PC-3 (cell line): ENCODE data around the gene IL20RB. TPM values are rescaled to one million over a fixed set of nuclear protein-coding genes. Genes with fewer than 3 reads are reported as not detected.

Source experiments
- ATAC-seq: fragments of 200-7000 bp; cut with Tn5 transposase; 2 replicates; pipeline ENCODE4 v1.9.1; 2020; ENCODE audit warnings: mild to moderate bottlenecking, moderate library complexity
- BruUV-seq: library from RNA; stranded (reverse); fragments of 400-500 nt; replicated peaks from 2 replicates; lab custom pipeline; 2021; lab: Mats Ljungman, UMichigan
- CTCF ChIA-PET: fragments of 300-600 bp; sonication (Branson Sonifier 250); formaldehyde crosslinking; loops from one replicate; lab custom pipeline; 2022; ENCODE audit warnings: antibody characterized with exemption; lab: Charles Lee
- POLR2A ChIA-PET: fragments of 300-600 bp; sonication (Branson Sonifier 250); formaldehyde crosslinking; loops from one replicate; lab custom pipeline; 2022; ENCODE audit warnings: antibody characterized with exemption; ENCODE audit not compliant: unreplicated experiment; lab: Charles Lee
- DNase-seq: peaks from one replicate; pipeline ENCODE4 v3.0.0-alpha.2; 2015
- H2AFZ ChIP-seq: fragments of 300-600 bp; sonication (generic); 2 replicates; pipeline ENCODE4 v1.6.0; 2016; ENCODE audit warnings: antibody characterized with exemption, low read length
- H3F3A ChIP-seq: fragments of 300-600 bp; sonication (generic); one replicate; pipeline ENCODE4 v1.6.0; 2017; ENCODE audit warnings: antibody characterized with exemption, low read length, control low read depth, mild to moderate bottlenecking; ENCODE audit not compliant: unreplicated experiment
- H3K27ac ChIP-seq: fragments of 300-600 bp; sonication (generic); 2 replicates; pipeline ENCODE4 v1.5.1; 2016; ENCODE audit warnings: mild to moderate bottlenecking, low read length
- H3K27me3 ChIP-seq: fragments of 300-600 bp; sonication (generic); 2 replicates; pipeline ENCODE4 v1.6.1; 2016; ENCODE audit warnings: low read length, mixed read lengths
- H3K36me3 ChIP-seq: fragments of 300-600 bp; sonication (generic); 2 replicates; pipeline ENCODE4 v1.6.1; 2016; ENCODE audit warnings: low read depth, mixed run types, low read length, mixed read lengths
- H3K4me1 ChIP-seq: fragments of 300-600 bp; sonication (generic); 2 replicates; pipeline ENCODE4 v1.5.1; 2016; ENCODE audit warnings: low read length; ENCODE audit not compliant: insufficient read depth
- H3K4me2 ChIP-seq: fragments of 300-600 bp; sonication (generic); 2 replicates; pipeline ENCODE4 v1.6.0; 2016; ENCODE audit warnings: low read length
- H3K4me3 ChIP-seq: fragments of 300-600 bp; sonication (generic); 2 replicates; pipeline ENCODE4 v1.5.1; 2016; ENCODE audit warnings: mild to moderate bottlenecking, low read length, mixed read lengths
- H3K79me2 ChIP-seq: fragments of 300-600 bp; sonication (generic); 2 replicates; pipeline ENCODE4 v1.6.1; 2017; ENCODE audit warnings: low read length, mixed read lengths
- H3K9ac ChIP-seq: fragments of 300-600 bp; sonication (generic); 2 replicates; pipeline ENCODE4 v1.6.0; 2016; ENCODE audit warnings: mild to moderate bottlenecking, low read length
- H3K9me2 ChIP-seq: fragments of 300-600 bp; sonication (generic); replicated peaks from 2 replicates; pipeline ENCODE4 v1.6.1; 2016; ENCODE audit warnings: mixed run types, low read length, mixed read lengths
- H3K9me3 ChIP-seq: fragments of 300-600 bp; sonication (generic); 2 replicates; pipeline ENCODE4 v1.6.1; 2016; ENCODE audit warnings: low read length, mixed read lengths
- H4K20me1 ChIP-seq: fragments of 300-600 bp; sonication (generic); 2 replicates; pipeline ENCODE4 v1.6.1; 2016; ENCODE audit warnings: low read length, mixed read lengths
- CTCF ChIP-seq: fragments of 300-600 bp; sonication (generic); conservative IDR thresholded peaks from 2 replicates; pipeline ENCODE4 v1.5.1; 2017; ENCODE audit warnings: antibody characterized with exemption, low read depth, mild to moderate bottlenecking, low read length
- EZH2 ChIP-seq: fragments of 300-600 bp; sonication (generic); IDR thresholded peaks from one replicate; pipeline ENCODE4 v1.6.1; 2017; ENCODE audit warnings: antibody characterized with exemption, mild to moderate bottlenecking, low read length; ENCODE audit not compliant: unreplicated experiment
- EZH2phosphoT487 ChIP-seq: fragments of 300-600 bp; sonication (generic); IDR thresholded peaks from 2 replicates; pipeline ENCODE4 v1.6.1; 2018; ENCODE audit warnings: mild to moderate bottlenecking, antibody characterized with exemption, low read length, borderline replicate concordance
- intact Hi-C: fragments of 100-400 bp; cut with micrococcal nuclease; formaldehyde crosslinking; loops from 2 replicates; pipeline ENCODE4 v1.9.0; 2023
- total RNA-seq: library from RNA; depleted of rRNA; stranded (reverse); fragments of >200 nt; gene quantifications from 2 replicates; pipeline ENCODE4 v1.2.3, GENCODE V29; 2014

IL20RB gene
- total RNA-seq, 1 experiment from 2014 or later: 0.73 TPM

GRCh38 chr3:137035631-137036030, 77.8 kb downstream of the IL20RB start:
- Histone ChIP-seq H3K9ac (no peak overlapping the region), H3K27ac (no peak overlapping the region), H3K36me3 (no peaks in the 10 kb centered on the region), H3K4me1 (no peaks in the 10 kb centered on the region), H3K79me2 (no peaks in the 10 kb centered on the region), H2AFZ (no peak overlapping the region), H3K9me2 (no peaks in the 10 kb centered on the region), H3K9me3 (no peaks in the 10 kb centered on the region), H3F3A (no peaks in the 10 kb centered on the region), H4K20me1 (no peaks in the 10 kb centered on the region), H3K4me3 (no peak overlapping the region), H3K27me3 (no peaks in the 10 kb centered on the region), H3K4me2 (no peak overlapping the region)
- CTCF ChIA-PET: no interaction called here
- intact Hi-C loops: no loop called here
- ATAC-seq: peak; percentile 70
- no TSS peak for BruUV-seq
- peak; percentile 45 for DNase-seq
- TF ChIP-seq EZH2 (no peak), CTCF (peak; percentile 29; the same call in 1 of the 2 replicates), EZH2phosphoT487 (no peak)
- POLR2A ChIA-PET: no interaction called here

- POLR2A ChIA-PET: no interaction called here
These were observed 81.8 kb downstream of the IL20RB start for GRCh38 chr3:137039570-137039969.

More at GRCh38 chr3:137039570-137039969, 81.8 kb downstream of the IL20RB start:
- intact Hi-C loops: no loop called here
- H3K4me3 ChIP-seq: no peak overlapping the region
- no peaks in the 10 kb centered on the region for H3K9me3 ChIP-seq
- no peak overlapping the region for H3K9ac ChIP-seq
- no peaks in the 10 kb centered on the region for H4K20me1 ChIP-seq
- no peaks in the 10 kb centered on the region for H3K36me3 ChIP-seq
- no peaks in the 10 kb centered on the region for H3K27me3 ChIP-seq
- no peak for ATAC-seq
- CTCF ChIA-PET: no interaction called here
- no peak overlapping the region for H2AFZ ChIP-seq
- H3F3A ChIP-seq: no peaks in the 10 kb centered on the region
- no peak overlapping the region for H3K4me2 ChIP-seq
- DNase-seq: peak; percentile 13
- no peaks in the 10 kb centered on the region for H3K4me1 ChIP-seq
- no peak for TF ChIP-seq EZH2phosphoT487
- no peak for TF ChIP-seq EZH2
- TF ChIP-seq CTCF: no peak
- no peak overlapping the region for H3K27ac ChIP-seq
- no TSS peak for BruUV-seq
- no peaks in the 10 kb centered on the region for H3K79me2 ChIP-seq
- no peaks in the 10 kb centered on the region for H3K9me2 ChIP-seq
